Neural cell (in vitro differentiated cells): ENCODE measurements around the gene CBLB.

Source experiments
- EP300 ChIP-seq: fragments of 450-650 bp; conservative IDR thresholded peaks from 2 replicates; pipeline ENCODE4 v1.6.1; 2014; ENCODE audit warnings: antibody characterized with exemption, mild to moderate bottlenecking, moderate library complexity; ENCODE audit not compliant: poor library complexity, severe bottlenecking
- EZH2 ChIP-seq: fragments of 200-600, 300-800 bp; shearing (Covaris generic), sonication (generic); IDR thresholded peaks from 2 replicates; pipeline ENCODE4 v1.6.1; 2014; ENCODE audit warnings: antibody characterized with exemption, low read length, borderline replicate concordance, mild to moderate bottlenecking; ENCODE audit not compliant: insufficient read depth, poor library complexity, severe bottlenecking
- TF ChIP-seq, protein P1 (sequence below): fragments of 450-650 bp; IDR thresholded peaks from 2 replicates; pipeline ENCODE4 v1.5.1; 2014; ENCODE audit warnings: antibody characterized with exemption, mild to moderate bottlenecking, moderate library complexity; ENCODE audit not compliant: poor library complexity, severe bottlenecking

DNA sequence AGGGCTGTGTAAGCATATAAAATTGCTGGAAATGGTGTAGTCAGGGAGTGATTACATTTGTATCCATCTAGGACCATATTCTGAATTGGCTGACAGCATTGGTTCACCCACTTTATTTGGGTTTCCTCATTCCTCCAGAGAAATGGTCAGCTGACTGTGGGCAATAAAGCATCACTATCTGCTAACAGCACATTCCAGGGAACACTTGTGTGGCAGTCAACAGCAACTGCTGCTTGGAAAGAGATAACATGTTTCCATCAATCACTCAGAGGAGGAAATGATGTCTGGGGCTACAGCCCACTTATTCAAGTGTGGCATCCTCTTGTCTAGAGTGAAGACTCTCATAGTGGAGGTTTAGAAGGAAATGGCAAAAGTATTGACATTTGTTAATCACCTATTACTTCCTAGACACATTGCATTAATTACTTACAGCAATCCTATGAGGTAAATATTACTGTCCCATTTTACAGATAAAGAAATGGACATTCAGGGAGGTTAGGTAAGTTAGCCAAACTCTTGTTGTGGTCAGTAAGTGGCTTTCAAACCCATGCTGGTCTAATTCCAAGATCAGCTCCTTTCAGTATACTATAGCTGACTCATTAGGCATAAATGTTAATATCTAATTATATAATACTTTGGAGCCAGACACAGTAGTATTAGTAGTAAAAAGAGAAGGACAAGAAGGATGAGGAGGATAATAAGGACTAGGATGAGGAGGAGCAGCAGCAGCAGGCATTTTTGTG is 254.4 kb downstream of the CBLB start:
- TF ChIP-seq EP300 (no peak), EZH2 (no peak)
- TF ChIP-seq, protein P1, sequence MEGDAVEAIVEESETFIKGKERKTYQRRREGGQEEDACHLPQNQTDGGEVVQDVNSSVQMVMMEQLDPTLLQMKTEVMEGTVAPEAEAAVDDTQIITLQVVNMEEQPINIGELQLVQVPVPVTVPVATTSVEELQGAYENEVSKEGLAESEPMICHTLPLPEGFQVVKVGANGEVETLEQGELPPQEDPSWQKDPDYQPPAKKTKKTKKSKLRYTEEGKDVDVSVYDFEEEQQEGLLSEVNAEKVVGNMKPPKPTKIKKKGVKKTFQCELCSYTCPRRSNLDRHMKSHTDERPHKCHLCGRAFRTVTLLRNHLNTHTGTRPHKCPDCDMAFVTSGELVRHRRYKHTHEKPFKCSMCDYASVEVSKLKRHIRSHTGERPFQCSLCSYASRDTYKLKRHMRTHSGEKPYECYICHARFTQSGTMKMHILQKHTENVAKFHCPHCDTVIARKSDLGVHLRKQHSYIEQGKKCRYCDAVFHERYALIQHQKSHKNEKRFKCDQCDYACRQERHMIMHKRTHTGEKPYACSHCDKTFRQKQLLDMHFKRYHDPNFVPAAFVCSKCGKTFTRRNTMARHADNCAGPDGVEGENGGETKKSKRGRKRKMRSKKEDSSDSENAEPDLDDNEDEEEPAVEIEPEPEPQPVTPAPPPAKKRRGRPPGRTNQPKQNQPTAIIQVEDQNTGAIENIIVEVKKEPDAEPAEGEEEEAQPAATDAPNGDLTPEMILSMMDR: no peak
